HepG2 (cell line): ENCODE data around the gene SRSF1. TPM values are rescaled to one million over a fixed set of nuclear protein-coding genes. Genes with fewer than 3 reads are reported as not detected.

Experiments
- CREB1 ChIP-seq, 2 experiments: fragments of 450-650 bp in 1 of 2; IDR thresholded peaks; 2 replicates each; pipeline ENCODE4 v1.6.1; 2016 to 2017; ENCODE audit warnings: control low read depth in 1 of 2, mild to moderate bottlenecking in 1 of 2, missing compliant biosample characterization in 1 of 2, missing genetic modification characterization in 1 of 2
- JARID2 ChIP-seq: sonication (generic); formaldehyde crosslinking; IDR thresholded peaks from 2 replicates; pipeline ENCODE4 v1.8.1; 2023; ENCODE audit warnings: missing genetic modification reagents, inconsistent platforms; ENCODE audit not compliant: insufficient replicate concordance
- SRSF9 ChIP-seq: fragments of 200-400 bp; formaldehyde crosslinking; IDR thresholded peaks from 2 replicates; pipeline ENCODE4 v1.6.1; 2018; ENCODE audit warnings: borderline replicate concordance, mild to moderate bottlenecking, low read depth, low read length; ENCODE audit not compliant: insufficient read depth, poor library complexity, severe bottlenecking
- ZFP90 ChIP-seq: sonication (generic); formaldehyde crosslinking; IDR thresholded peaks from 2 replicates; pipeline ENCODE4 v1.8.0; 2022; ENCODE audit warnings: missing genetic modification reagents, mild to moderate bottlenecking, inconsistent platforms, borderline replicate concordance
- polyA plus RNA-seq, 8 experiments: library from polyadenylated mRNA; depleted of rRNA in 3 of 8; stranded (reverse) in 7 of 8; unstranded in 1 of 8; fragments of >200 nt; fragmentation: Illumina TruSeq in 4 of 8; extraction: Trizol in 4 of 8; gene quantifications; 2 replicates each; pipeline versions ENCODE4 v1.2.1 to v1.2.3, GENCODE V29; 2011 to 2016; ENCODE audit warnings: low read depth in 4 of 8, missing spikeins in 1 of 8, mixed read lengths in 1 of 8; ENCODE audit not compliant: insufficient read depth in 1 of 8
- total RNA-seq, 5 experiments: library from RNA; depleted of rRNA; stranded (reverse); fragments of >200 nt; fragmentation: Illumina TruSeq; extraction: Trizol; gene quantifications; 2 replicates each; pipeline ENCODE4 v1.2.3, GENCODE V29; 2016; ENCODE audit warnings: low read depth in 1 of 5
- TF ChIP-seq, protein P1 (sequence below): sonication (generic); formaldehyde crosslinking; IDR thresholded peaks from 2 replicates; pipeline ENCODE4 v1.5.1; 2020; ENCODE audit warnings: mild to moderate bottlenecking, missing genetic modification reagents
- TF ChIP-seq, protein P2 (sequence below): sonication (generic); formaldehyde crosslinking; IDR thresholded peaks from 2 replicates; pipeline ENCODE4 v1.9.0; 2022; ENCODE audit warnings: missing genetic modification reagents, mild to moderate bottlenecking, borderline replicate concordance
- TF ChIP-seq, protein P3 (sequence below), 2 experiments: fragments of 450-650 bp in 1 of 2; sonication (generic) in 1 of 2; formaldehyde crosslinking; IDR thresholded peaks; 2 replicates each; pipeline versions ENCODE4 v1.5.0 to v1.8.0; 2020 to 2022; ENCODE audit warnings: mild to moderate bottlenecking in 1 of 2, missing genetic modification reagents in 1 of 2

SRSF1 gene
- total and polyA plus RNA-seq, 2 of the 13 experiments (the other 11 are each of a cell fraction or from before 2014, with no cell fraction given): 142 to 445 TPM

DNA sequence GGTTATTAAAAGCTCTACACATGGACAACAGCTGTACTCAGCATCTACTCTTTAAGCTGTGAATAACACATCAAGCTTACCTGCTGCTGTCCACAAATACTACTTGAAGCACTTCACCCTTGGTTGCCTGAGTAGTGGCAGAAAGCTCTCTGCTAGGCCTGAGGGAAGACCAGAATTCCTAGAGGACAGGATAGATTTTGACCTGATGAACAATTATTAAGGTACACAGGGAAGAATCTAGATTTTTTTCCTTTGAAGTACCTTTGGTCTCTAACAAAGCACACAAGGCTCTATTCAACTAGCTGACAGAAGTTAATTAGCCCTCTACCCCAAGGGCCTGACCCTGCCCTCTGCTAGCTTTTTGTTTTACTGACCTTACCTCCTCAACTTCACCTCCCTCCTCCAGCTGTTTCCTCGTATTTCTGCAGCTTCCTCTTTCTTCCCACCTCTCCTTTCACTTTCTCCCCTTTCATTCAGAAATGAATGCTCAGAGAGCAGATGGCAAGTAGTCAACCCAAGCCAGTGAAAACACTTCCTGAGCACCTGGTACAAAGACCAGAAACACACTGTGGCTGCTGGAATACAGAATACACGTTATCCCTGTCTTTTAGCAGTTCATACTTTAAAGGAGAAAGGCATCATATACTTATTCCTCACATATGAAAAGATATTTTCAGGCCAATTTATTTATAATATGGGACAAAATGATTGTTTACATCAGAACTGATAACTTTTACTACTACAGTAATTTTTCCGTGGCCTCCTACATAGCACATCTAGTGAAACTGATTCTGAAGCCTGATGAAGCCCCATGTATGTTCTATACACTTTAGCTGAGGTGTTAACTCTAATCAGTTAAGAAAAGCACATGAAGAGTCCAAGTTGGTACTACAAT lies 13.3 kb downstream of the SRSF1 start (continued):
- TF ChIP-seq, protein P1, sequence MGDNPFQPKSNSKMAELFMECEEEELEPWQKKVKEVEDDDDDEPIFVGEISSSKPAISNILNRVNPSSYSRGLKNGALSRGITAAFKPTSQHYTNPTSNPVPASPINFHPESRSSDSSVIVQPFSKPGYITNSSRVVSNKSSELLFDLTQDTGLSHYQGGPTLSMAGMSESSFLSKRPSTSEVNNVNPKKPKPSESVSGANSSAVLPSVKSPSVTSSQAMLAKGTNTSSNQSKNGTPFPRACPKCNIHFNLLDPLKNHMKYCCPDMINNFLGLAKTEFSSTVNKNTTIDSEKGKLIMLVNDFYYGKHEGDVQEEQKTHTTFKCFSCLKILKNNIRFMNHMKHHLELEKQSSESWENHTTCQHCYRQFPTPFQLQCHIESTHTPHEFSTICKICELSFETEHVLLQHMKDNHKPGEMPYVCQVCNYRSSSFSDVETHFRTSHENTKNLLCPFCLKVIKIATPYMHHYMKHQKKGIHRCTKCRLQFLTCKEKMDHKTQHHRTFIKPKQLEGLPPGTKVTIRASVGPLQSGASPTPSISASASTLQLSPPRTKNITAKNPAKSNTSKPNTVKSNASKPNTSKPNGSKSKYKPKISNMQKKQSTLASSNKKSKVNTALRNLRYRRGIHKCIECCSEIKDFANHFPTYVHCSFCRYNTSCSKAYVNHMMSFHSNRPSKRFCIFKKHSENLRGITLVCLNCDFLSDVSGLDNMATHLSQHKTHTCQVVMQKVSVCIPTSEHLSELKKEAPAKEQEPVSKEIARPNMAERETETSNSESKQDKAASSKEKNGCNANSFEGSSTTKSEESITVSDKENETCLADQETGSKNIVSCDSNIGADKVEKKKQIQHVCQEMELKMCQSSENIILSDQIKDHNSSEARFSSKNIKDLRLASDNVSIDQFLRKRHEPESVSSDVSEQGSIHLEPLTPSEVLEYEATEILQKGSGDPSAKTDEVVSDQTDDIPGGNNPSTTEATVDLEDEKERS (CRISPR knock-in tag): no peak
- TF ChIP-seq SRSF9 (no peak), JARID2 (CRISPR knock-in tag) (no peak), ZFP90 (CRISPR knock-in tag) (no peak), CREB1 (IDR thresholded peaks at IDR 0.05) (no peak), CREB1 (CRISPR knock-in tag; IDR thresholded peaks at IDR 0.05) (peak; percentile 49; the same call in 1 of the 2 replicates)
- TF ChIP-seq, protein P2, sequence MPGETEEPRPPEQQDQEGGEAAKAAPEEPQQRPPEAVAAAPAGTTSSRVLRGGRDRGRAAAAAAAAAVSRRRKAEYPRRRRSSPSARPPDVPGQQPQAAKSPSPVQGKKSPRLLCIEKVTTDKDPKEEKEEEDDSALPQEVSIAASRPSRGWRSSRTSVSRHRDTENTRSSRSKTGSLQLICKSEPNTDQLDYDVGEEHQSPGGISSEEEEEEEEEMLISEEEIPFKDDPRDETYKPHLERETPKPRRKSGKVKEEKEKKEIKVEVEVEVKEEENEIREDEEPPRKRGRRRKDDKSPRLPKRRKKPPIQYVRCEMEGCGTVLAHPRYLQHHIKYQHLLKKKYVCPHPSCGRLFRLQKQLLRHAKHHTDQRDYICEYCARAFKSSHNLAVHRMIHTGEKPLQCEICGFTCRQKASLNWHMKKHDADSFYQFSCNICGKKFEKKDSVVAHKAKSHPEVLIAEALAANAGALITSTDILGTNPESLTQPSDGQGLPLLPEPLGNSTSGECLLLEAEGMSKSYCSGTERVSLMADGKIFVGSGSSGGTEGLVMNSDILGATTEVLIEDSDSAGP: no peak
- TF ChIP-seq, protein P3, sequence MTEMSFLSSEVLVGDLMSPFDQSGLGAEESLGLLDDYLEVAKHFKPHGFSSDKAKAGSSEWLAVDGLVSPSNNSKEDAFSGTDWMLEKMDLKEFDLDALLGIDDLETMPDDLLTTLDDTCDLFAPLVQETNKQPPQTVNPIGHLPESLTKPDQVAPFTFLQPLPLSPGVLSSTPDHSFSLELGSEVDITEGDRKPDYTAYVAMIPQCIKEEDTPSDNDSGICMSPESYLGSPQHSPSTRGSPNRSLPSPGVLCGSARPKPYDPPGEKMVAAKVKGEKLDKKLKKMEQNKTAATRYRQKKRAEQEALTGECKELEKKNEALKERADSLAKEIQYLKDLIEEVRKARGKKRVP (CRISPR knock-in tag; IDR thresholded peaks at IDR 0.05): 0 out of 4 replicates have a peak, but pooled peaks of 1 of the 2 experiments have one; percentile 19
